NK-92 (cell line): Measurements from ENCODE around the gene NRXN3.

ENCODE experiments used
- DNase-seq: peaks from one replicate; lab custom pipeline; 2025; ENCODE audit not compliant: unreplicated experiment; lab: John Stamatoyannopoulos, UW

The NRXN3 gene

GRCh38 chr14:78788467-78789360 lies 618.5 kb downstream of the NRXN3 start:
- DNase-seq, result no peak

GRCh38 chr14:78790271-78790670 lies 620.1 kb downstream of the NRXN3 start:
- no peak for DNase-seq

GRCh38 chr14:78798757-78799156 lies 628.6 kb downstream of the NRXN3 start:
- no peak for DNase-seq

GRCh38 chr14:78805570-78805969 lies 635.4 kb downstream of the NRXN3 start:
- no peak for DNase-seq

- DNase-seq, result no peak
Measured at GRCh38 chr14:78823035-78823434, 652.9 kb downstream of the NRXN3 start.

- no peak for DNase-seq
Measured at GRCh38 chr14:78823516-78823915, 653.3 kb downstream of the NRXN3 start.

GRCh38 chr14:78829274-78829673 lies 659.1 kb downstream of the NRXN3 start:
- DNase-seq, result no peak

GRCh38 chr14:78834766-78835451 lies 664.7 kb downstream of the NRXN3 start:
- DNase-seq, result no peak

GRCh38 chr14:78835909-78836308 lies 665.7 kb downstream of the NRXN3 start:
- no peak for DNase-seq

- DNase-seq, result no peak
Measured at GRCh38 chr14:78836777-78837176, 666.6 kb downstream of the NRXN3 start.

GRCh38 chr14:78838959-78839358 lies 668.8 kb downstream of the NRXN3 start:
- DNase-seq, result no peak

- DNase-seq, result no peak
Measured at GRCh38 chr14:78840898-78841297, 670.7 kb downstream of the NRXN3 start.

GRCh38 chr14:78847801-78848200 lies 677.6 kb downstream of the NRXN3 start:
- DNase-seq, result no peak

GRCh38 chr14:78848234-78848820 lies 678.2 kb downstream of the NRXN3 start:
- DNase-seq, result no peak

GRCh38 chr14:78849952-78850351 lies 679.8 kb downstream of the NRXN3 start:
- no peak for DNase-seq

- no peak for DNase-seq
Measured at GRCh38 chr14:78851189-78851588, 681.0 kb downstream of the NRXN3 start.

- DNase-seq, result no peak
Measured at GRCh38 chr14:78852040-78852439, 681.9 kb downstream of the NRXN3 start.

- DNase-seq, result no peak
Measured at GRCh38 chr14:78857974-78858373, 687.8 kb downstream of the NRXN3 start.

GRCh38 chr14:78863143-78863542 lies 693.0 kb downstream of the NRXN3 start:
- no peak for DNase-seq

- DNase-seq, result no peak
Measured at GRCh38 chr14:78872837-78873236, 702.7 kb downstream of the NRXN3 start.

GRCh38 chr14:78873581-78873980 lies 703.4 kb downstream of the NRXN3 start:
- no peak for DNase-seq

GRCh38 chr14:78875049-78875448 lies 704.9 kb downstream of the NRXN3 start:
- no peak for DNase-seq
